ENCODE measurements around the gene RLN2. TPM values are rescaled to one million over a fixed set of nuclear protein-coding genes. Genes with fewer than 3 reads are reported as not detected.

Gene RLN2
- total RNA-seq, 3 donors from 2014 or later = 1.6 to 6.9 TPM; not detected in 1

DNA sequence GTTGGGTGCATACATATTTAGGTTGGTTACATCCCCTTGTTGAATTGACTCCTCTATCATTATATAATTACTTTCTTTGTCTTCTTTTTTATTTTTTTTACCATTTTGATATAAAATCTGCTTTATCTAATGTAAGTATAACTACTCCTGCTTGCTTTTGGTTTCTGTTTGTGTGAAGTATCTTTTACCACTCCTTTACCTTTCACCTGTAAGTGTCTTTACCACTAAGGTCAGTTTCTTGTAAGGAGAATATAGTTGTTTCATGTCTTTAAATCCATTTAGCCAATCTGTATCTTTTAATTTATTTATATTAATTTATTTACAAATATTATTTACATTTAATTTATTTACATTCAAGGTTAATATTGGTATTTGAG, 40.3 kb downstream of the RLN2 start:
- intact Hi-C loops (cut with DNase I; ENCODE audit: low total_unique reads) = no loop called here
- Histone ChIP-seq H3K36me3 (no peaks in the 10 kb centered on the region), H3K27ac (no peak overlapping the region), H3K4me3 (no peak overlapping the region), H3K9me3 (no peaks in the 10 kb centered on the region), H3K4me1 (no peaks in the 10 kb centered on the region), H3K27me3 (no peaks in the 10 kb centered on the region)
- TF ChIP-seq POLR2AphosphoS5 (IDR thresholded peaks at IDR 0.05) (no peak), POLR2A (IDR thresholded peaks at IDR 0.05) (no peak)
- TF ChIP-seq, protein P1, sequence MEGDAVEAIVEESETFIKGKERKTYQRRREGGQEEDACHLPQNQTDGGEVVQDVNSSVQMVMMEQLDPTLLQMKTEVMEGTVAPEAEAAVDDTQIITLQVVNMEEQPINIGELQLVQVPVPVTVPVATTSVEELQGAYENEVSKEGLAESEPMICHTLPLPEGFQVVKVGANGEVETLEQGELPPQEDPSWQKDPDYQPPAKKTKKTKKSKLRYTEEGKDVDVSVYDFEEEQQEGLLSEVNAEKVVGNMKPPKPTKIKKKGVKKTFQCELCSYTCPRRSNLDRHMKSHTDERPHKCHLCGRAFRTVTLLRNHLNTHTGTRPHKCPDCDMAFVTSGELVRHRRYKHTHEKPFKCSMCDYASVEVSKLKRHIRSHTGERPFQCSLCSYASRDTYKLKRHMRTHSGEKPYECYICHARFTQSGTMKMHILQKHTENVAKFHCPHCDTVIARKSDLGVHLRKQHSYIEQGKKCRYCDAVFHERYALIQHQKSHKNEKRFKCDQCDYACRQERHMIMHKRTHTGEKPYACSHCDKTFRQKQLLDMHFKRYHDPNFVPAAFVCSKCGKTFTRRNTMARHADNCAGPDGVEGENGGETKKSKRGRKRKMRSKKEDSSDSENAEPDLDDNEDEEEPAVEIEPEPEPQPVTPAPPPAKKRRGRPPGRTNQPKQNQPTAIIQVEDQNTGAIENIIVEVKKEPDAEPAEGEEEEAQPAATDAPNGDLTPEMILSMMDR (IDR thresholded peaks at IDR 0.05) = no peak
- no peak for DNase-seq (ENCODE audit: low spot score in 2 of 2)

DNA sequence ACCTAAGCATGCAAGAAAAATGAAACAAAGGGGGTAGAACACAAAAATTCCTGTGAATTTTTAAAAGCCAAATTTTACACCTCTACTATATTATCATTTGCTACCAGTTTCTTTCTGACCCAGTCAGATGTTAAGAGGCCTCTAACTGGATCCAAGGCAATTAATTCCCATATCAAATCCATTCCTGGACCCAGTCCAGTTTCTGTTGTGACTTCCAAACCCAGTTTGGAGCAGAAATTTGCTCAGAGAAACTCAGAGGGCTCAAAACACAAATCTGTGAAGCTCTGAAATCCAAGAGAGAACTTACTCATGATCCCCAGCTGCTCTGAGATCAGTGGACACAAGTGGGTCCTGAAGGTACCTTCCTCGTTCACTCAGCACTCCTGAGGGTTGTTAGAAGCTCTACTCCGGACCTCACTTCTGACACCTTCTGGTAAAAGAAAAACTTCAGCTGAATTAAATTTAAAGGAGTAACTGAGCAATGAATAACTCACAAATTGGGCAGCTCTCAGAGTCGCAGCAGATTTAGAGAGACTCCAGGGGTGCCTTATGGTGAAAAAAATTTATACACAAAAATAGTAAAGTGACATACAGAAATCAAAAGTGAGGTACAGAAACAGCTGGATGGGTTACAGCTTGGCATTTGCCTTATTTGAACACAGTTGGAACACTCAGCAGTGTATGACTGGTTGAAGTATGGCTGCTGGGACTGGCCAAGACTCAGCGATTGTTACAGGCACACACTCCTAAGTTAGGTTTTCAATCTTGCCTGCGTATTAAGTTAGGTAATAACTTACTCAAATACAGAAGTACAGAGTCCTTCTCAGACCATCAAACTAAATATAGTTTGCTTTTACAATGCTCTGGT, 40.9 kb downstream of the RLN2 start:
- Histone ChIP-seq H3K27me3 (no peaks in the 10 kb centered on the region), H3K27ac (no peak overlapping the region), H3K36me3 (no peaks in the 10 kb centered on the region), H3K9me3 (no peaks in the 10 kb centered on the region), H3K4me1 (no peaks in the 10 kb centered on the region), H3K4me3 (no peak overlapping the region)
- no peak for DNase-seq (ENCODE audit: low spot score in 2 of 2)
- intact Hi-C loops (cut with DNase I; ENCODE audit: low total_unique reads) = no loop called here
- TF ChIP-seq POLR2A (IDR thresholded peaks at IDR 0.05) (no peak), POLR2AphosphoS5 (IDR thresholded peaks at IDR 0.05) (no peak)
- TF ChIP-seq, protein P1 (IDR thresholded peaks at IDR 0.05) = peak in 1 of 3 donors; percentile 21

Other genes with a start within 250 kb of the RLN2 start
- not detected for gene INSL6, start 119.1 kb downstream of the RLN2 start, total RNA-seq
- not detected for gene INSL4, start 73.3 kb downstream of the RLN2 start, total RNA-seq
- gene RLN1, start 35.2 kb upstream of the RLN2 start, total RNA-seq = 1 to 10 TPM in 2 of 3 donors, under 1 TPM in 1; 0.48 to 1.3 (median 1.2) TPM
- gene PLGRKT, start 133.2 kb upstream of the RLN2 start, total RNA-seq = 10 to 100 TPM; 15.0 to 26.2 (median 16.4) TPM
- gene CD274, start 145.8 kb upstream of the RLN2 start, total RNA-seq = 1 to 10 TPM; 1.6 to 3.1 (median 2.9) TPM
- gene PDCD1LG2, start 205.8 kb upstream of the RLN2 start, total RNA-seq = 1 to 10 TPM; 1.6 to 8.0 (median 3.3) TPM

Measured in breast epithelium (tissue), 4 donors.